GM19438 (cell line): Measurements from ENCODE around the gene SYNCRIP.
"Not testable (repeated sequence)": the region's sequence is repeated elsewhere in the genome, so short reads cannot be mapped to it uniquely, and the experiment has no call there.

Source experiments
- ATAC-seq: cut with Tn5 transposase; IDR thresholded peaks from one replicate; pipeline ENCODE4 v1.9.1; 2021; ENCODE audit warnings: low read depth; ENCODE audit not compliant: unreplicated experiment

SYNCRIP gene

DNA sequence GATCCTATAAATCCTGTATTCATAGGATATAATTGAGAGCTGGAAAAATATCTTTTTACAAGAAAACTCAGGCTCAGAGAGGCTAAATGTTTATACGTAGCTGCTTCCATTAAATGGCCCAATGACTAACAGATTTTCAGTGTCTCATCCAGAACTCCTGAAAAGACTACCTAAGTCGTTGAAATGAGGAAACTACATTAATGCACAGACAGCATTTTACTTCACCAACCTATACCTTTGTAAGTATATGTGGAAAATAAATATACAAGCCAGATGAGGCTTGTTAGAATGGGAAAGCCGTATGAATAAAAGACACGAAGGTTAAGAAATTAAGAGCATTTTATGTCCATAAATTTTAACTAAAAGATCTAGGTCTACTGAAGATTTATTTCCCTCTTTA lies 40.6 kb downstream of the SYNCRIP start:
- ATAC-seq = no peak

DNA sequence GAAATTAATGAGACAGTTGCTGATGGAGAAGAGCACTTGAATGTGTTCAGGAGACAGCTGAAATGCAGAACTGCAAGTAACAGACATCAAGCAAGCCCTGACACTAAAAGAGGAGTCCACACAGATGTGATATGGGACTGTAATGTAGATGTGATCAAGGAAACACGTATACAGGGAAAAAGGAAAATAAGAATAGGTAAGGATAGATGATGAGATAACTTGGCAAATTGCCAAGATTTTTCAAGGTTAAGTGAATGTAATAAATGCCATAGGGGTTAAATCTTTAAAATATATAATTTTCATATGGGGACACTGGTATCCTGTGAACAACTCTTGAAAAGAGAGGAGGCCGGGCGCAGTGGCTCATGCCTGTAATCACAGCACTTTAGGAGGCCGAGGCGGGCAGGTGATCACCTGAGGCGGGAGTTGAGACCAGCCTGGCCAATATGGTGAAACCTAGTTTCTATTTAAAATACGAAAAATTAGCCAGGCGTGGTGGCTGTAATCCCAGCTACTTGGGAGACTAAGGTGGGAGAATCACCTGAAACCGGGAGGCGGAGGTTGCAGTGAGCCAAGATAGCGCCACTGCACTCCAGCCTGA lies 41.9 kb downstream of the SYNCRIP start:
- ATAC-seq = no peak

DNA sequence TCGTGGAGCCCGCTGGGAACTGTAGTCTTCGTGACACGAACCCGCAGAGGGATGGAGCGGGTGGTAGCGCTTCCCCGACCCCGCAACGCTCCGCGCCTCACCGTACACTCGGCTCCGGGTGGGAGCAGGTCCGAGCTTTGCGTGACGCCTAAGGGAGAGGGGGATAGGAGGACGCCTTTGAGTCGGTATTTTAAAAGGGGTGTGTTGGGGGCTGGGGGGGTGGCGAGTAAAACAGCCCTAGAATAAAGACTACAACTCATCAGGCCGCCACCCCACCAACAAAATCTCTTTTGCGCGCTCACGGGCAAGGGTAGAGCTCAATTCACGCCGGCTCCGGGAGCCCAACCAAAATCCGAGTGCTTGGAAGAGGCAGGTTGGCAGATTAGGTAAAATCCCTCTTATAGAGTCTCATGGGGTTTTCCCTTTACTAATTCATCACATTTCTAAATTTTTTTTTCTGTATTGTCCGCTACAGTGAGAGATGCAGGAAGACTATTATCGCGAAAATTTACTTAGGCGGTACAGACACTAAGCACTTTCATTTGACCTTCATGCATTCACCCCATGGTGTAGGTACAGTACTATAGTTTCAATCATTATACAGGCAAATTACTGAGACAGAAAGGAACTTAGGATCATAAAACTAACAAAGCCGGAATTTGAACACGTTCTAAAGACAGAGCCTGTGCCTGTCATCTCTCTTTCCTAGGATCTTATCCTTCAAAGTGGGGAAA lies 48.3 kb downstream of the SYNCRIP start:
- peak; percentile 7 for ATAC-seq

DNA sequence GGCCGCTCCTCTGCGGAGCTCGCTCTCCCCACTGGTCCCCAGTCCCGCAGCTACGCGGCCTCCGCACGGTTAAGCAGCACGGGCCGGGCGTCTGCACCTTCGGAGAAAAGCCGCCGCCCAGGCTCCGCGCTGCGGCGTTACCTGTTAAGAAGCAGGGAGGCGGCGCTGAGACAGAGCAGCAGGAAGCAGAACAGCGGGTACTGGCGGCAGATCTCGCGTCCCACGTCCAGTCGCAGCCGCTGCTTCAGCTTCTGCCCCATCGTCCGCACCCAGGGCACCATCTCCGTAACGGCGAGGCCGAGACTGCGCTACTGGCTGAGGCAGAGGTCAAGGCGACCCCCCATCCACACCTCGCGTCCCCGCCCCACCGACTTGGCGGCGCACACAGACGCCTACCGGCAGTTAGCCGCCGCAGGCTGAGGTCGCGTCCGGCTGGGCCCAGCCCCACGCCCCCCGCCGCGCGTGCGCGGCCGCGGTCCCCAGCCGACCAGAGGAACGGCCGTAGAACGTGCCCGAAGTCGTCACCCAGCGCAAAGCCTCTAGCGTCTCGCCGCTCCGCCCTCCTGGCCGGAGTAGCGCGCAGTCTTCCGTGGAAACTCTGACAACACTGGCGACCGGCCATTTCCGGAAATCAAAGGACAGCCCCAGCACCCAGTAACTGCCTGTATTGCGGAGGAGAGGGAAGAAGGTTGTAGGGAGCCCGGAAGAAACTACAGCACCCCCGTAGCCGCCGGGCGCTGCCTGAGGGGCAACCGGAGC lies 49.1 kb downstream of the SYNCRIP start, which contains the start of gene SNX14:
TSS of gene SNX14 (minus strand) at position 421 of the 759 bp plus-strand sequence. CDS start at position 281, 140 bp downstream.
- ATAC-seq = peak; percentile 80

DNA sequence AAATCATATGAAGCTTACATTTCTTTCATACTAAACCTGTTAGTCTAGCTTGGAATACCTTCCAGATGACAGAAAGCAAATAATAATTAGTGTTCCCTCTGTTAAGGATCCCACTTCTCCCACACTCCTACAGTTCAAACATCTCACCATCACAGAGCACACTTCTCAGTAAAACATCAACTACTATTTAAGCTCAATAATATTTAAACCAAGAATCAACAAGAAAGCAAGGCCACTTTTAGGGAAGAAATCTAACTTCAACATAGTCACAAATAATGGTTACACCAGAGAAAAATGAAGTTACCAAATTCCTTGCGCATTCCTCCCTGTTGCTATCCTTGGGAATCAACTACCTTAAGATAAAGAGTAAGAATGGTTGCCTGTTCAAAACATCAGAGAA lies 50.7 kb downstream of the SYNCRIP start:
- ATAC-seq = no peak

DNA sequence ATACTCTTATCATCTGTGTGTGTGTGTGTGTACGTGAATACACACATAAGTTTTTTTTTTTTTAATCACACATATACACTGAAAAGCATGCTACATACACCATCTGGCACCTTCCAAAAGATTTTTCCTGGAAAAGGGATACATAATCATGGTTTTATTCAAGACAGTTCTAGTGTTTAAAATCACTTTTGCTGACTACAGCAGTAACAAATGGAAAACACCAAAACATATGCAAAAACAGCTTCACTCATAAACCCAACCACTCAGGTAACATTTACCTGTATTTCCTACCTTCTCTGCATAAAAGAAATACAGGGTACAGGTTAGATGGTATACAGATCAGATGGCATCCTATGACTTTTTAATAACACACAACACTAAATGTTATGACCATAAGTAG lies 51.5 kb downstream of the SYNCRIP start:
- no peak for ATAC-seq

DNA sequence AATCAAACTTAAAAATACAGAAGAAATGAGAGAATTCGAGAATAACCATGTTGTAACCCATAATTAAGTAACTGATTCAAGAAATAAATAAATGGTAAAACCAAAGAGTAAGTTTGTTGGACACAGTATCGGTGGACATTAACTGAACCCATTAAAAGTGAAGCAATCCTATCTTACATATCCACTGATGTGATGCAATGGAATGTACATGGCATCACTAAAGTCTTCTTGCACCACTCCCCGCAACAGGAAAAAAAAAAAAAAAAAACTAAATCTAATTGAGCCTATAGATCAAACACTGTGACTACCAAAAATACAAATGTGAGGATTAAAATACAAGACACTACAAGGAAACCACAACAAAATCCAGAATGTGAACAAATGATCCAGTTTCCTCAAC lies 56.9 kb downstream of the SYNCRIP start:
- ATAC-seq = no peak

DNA sequence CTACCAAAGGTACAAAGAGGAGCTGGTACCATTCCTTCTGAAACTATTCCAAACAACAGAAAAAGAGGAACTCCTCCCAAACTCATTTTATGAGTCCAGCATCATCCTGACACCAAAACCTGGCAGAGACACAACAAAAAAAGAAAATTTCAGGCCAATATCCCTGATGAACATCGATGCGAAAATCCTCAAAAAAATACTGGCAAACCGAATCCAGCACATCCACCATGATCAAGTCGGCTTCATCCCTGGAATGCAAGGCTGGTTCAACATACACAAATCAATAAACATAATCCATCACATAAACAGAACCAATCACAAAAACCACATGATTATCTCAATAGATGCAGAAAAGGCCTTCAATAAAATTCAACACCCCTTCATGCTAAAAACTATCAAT lies 59.9 kb downstream of the SYNCRIP start:
- not testable (repeated sequence) for ATAC-seq

DNA sequence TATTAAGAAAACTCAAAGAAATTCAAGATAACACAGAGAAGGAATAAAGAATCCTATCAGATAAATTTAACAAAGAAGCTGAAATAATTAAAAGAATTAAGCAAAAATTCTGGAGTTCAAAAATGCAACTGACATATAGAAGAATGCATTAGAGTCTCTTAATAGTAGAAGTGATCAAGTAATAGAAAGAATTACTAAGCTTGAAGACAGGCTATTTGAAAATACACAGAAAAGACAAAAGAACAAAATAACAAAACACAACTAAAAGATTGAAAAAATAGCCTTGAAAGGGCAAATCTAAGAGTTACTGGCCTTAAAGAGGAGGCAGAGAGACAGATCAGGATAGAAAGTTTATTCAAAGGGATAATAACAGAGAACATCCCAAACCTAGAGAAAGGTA lies 61.1 kb downstream of the SYNCRIP start:
- no peak for ATAC-seq

DNA sequence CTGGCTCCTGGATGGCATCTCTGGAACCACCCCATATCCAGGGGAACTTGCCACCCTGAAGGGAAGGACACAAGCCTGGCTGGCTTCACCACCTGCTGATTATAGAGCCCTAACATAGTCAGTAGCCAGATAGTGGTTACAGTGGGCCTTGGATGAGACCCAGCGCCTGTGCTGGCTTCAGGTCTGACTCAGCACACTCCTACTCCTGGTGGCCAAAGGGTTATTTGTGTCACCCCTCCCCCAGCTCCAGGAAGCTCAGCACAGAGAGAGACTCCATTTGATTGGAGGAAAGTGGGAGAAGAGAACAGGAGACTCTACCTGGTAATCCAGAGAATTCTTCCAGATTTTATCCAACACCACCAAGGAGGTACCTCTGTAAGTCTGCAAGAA lies 61.8 kb downstream of the SYNCRIP start:
- no peak for ATAC-seq

DNA sequence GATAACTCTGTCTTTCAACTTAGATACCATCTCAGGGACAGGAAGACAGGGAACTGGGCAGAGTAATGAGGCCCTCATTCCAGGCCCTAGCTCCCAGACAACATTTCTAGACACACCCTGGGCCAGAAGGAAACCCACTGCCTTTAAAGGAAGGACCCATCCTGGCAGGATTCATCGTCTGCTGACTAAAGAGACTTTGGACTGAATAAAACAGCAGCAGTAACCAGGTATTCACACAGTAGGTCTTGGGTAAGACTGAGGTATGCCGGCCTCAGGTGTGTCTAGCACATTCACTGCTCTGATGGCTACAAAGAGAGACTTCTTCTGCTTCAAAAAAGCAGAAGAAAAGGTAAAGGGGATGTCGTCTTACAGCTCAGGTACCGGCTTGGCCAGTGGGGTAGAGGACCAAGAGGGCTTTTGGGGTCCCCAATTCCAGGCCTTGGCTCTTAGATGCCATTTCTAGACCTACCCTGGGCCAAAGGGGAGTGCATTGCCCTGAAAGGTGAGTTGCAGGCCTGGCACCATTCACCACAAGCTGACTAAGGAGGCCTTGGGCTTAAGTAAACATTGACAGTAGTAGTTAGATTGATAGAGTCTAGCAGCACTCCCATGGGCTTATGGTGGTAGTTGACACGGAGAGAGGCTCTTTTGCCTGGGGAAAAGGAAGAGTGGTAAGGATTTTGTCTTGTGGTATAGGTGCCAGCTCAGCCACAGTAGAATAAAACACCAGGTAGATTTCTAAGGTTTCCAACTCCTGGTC lies 62.4 kb downstream of the SYNCRIP start:
- no peak for ATAC-seq

DNA sequence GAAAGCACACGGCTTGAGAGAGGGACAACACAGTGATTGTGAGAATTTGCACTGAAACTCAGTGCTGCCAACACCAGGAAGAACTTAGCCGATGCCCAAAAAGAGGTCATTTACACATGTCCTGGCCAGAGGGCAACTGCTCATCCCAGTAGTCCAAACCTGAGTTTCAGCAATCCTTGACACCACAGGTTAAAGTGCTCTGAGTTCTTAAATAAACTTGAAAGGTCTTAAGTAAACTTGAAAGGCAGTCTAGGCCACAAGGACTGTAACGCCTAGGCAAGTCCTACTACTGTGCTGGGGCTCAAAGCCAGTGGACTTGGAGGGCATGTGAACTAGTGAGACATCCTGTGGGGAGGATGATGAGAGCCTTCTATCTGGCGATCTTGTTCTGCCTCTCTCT lies 63.1 kb downstream of the SYNCRIP start:
- no peak for ATAC-seq

DNA sequence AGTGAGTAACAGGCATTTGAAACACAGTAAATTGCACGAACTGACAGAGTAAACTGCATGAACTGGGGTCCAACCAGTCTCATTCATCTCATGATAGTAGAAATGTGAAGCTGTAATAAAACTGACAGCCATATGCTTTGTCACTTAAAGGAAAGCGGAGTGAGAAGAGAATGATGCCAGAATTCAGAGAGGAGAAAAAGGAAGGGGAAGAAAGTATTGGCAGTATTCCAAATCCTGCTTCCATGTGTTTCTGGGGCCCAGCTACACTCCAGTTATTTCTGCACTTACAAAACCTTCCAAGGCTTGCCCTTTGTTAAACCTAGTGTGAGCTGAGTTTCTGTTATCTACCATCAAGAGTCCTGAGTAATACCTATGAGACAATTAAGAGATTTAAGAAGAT lies 66.2 kb downstream of the SYNCRIP start:
- no peak for ATAC-seq

DNA sequence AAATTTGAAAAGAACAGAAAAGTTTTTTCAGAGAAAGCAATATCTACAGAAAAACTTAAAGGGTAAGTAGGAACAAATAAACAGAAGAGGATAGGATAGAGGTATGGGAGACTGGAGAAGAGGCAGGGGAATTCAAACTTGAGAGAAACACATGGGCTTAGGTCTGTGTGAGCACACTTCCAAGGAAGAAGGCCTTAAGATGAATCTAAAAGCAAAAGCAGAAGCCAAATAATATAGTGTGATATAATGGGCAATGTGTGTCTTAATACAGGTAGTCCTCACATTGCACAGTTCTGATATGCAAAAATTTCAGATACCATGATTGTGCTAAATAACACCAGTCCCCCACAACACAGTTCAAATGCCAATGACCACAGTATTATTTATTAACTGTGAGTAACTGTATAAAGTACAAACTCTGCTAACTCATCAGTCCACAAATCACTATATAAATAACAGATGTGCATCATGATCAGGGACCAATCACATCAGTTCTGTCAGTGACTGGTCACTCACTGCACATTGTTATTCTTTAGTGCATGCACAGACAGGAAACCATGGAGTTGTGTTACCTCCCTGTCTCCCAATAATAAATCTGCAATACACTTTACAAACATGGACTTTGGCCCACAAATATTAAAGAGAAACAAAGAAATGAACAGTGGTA lies 67.6 kb downstream of the SYNCRIP start:
- ATAC-seq = no peak

DNA sequence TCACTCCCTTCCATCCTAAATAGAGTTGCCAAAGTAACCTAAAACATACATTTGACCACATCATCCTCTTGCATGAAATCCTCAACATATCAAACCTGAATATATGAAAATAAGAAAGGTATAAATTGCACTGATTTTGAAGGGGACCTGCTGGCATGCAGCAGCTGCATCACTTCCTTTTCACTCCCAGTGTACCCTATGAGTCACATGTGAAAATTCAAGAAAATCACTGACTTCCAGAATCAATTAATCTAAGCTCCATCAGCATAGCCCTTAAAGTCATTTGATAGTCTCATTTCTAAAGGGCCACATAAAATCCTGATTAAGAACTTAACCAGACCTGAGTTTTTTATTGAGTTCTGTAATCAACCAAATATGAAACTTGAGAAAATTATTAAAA lies 73.4 kb downstream of the SYNCRIP start:
- ATAC-seq = no peak

DNA sequence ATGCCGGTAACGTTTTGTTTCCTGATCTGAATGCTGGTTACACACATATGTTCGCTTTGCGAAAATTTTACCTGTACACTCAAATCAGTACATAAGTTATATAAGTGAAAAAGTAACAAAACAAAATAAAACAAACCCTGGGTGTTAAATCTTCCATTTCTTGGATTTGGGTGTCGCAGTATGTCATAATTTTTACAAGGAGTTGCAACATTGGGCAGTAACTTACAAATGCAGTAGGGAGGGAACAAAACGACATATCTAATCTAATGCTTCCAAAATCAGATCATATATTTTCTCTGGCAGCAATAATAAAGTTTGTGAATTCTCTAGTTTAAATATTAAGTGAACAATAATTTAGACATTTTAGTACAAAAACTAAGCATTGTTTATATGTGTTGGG lies 74.3 kb downstream of the SYNCRIP start:
- ATAC-seq = no peak

DNA sequence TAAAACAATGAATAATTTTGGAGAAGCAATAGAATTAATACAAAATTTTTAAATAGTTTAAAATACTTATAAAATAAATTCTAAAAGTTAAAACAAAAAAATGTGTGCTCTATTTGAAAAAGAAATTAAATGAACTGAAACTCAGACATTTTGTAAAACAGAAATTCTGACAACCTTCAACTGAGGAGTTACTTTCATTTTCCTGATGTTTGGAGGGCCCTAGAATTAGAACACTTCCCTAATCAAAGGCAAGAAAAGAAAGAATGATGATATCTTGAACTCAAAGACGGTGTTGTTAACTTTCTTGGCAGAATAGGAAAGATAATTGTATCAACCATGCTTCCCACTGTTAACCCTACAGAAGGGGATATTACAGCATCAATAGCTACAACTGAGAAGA lies 77.0 kb downstream of the SYNCRIP start:
- no peak for ATAC-seq

DNA sequence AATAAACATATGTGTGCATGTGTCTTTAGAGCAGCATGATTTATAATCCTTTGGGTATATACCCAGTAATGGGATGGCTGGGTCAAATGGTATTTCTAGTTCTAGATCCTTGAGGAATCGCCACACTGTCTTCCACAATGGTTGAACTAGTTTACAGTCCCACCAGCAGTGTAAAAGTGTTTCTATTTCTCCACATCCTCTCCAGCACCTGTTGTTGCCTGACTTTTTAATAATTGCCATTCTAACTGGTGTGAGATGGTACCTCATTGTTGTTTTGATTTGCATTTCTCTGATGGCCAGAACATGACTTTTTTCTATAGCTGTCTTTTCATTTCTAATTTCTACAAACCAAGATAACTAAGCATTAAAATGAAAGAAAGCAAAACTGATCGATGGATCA lies 78.5 kb downstream of the SYNCRIP start:
- not testable (repeated sequence) for ATAC-seq
